ENCODE data around the gene MAPKAP1.

- TF ChIP-seq, protein P1, sequence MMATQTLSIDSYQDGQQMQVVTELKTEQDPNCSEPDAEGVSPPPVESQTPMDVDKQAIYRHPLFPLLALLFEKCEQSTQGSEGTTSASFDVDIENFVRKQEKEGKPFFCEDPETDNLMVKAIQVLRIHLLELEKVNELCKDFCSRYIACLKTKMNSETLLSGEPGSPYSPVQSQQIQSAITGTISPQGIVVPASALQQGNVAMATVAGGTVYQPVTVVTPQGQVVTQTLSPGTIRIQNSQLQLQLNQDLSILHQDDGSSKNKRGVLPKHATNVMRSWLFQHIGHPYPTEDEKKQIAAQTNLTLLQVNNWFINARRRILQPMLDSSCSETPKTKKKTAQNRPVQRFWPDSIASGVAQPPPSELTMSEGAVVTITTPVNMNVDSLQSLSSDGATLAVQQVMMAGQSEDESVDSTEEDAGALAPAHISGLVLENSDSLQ (IDR thresholded peaks at IDR 0.05): no peak
- TF ChIP-seq TRIM25 (IDR thresholded peaks at IDR 0.05; ENCODE audit: borderline replicate concordance) (no peak), ZBTB8A (IDR thresholded peaks at IDR 0.05; ENCODE audit: partially characterized antibody) (no peak), ZEB2 (IDR thresholded peaks at IDR 0.05) (no peak)
- TF ChIP-seq, protein P2, sequence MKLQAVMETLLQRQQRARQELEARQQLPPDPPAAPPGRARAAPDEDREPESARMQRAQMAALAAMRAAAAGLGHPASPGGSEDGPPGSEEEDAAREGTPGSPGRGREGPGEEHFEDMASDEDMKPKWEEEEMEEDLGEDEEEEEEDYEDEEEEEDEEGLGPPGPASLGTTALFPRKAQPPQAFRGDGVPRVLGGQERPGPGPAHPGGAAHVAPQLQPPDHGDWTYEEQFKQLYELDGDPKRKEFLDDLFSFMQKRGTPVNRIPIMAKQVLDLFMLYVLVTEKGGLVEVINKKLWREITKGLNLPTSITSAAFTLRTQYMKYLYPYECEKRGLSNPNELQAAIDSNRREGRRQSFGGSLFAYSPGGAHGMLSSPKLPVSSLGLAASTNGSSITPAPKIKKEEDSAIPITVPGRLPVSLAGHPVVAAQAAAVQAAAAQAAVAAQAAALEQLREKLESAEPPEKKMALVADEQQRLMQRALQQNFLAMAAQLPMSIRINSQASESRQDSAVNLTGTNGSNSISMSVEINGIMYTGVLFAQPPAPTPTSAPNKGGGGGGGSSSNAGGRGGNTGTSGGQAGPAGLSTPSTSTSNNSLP (IDR thresholded peaks at IDR 0.05; ENCODE audit: borderline replicate concordance, low read depth, low read length): no peak
Observed at GRCh38 chr9:125659954-125660353, 47.1 kb downstream of the MAPKAP1 start.

All from K562 (cell line).